Stimulated activated CD4-positive, alpha-beta T cell treated with anti-CD3 and anti-CD28 coated beads, Interleukin-1b, Interleukin-23, amount 100 ng/mL, for 48 hours (primary cell): ENCODE results near the gene TBC1D14.

ENCODE experiments used
- DNase-seq: peaks from one replicate; pipeline ENCODE4 v3.0.0-alpha.2; 2020

Gene TBC1D14

DNA sequence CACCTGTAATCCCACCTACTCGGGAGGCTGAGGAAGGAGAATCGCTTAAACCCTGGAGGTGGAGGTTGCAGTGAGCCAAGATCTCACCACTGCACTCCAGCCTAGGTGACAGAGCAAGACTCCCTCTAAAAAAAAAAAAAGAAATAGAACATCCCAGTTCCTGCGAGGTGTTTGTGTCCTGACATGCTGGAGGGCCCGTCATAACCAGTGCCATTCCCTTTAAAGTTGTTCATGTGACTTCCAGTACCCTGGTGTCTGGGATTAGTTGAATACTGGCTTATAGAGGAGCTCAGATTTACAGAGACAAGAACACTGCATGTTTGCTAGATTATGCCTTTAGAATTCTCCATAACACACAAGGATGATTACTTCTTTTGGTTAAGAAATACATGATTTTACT lies 95.9 kb downstream of the TBC1D14 start:
- no peak for DNase-seq

DNA sequence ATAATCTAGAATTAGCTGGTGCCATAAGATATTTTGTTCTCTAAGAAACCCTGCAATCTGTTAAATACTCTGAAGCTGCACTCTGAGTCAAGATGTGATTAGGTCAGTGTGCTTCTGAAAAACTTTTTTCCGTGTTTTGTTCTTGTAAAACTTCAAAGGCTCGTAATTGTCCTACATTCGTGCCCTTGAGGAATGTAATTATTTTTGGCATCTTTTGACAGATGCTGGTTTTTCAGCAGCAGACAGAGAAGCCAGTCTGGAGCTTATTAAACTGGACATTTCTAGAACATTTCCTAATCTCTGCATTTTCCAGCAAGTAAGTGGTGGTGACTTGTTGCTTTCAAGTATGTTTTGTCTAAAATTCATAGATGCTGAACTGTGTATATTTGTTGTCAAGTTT lies 96.8 kb downstream of the TBC1D14 start:
- no peak for DNase-seq

DNA sequence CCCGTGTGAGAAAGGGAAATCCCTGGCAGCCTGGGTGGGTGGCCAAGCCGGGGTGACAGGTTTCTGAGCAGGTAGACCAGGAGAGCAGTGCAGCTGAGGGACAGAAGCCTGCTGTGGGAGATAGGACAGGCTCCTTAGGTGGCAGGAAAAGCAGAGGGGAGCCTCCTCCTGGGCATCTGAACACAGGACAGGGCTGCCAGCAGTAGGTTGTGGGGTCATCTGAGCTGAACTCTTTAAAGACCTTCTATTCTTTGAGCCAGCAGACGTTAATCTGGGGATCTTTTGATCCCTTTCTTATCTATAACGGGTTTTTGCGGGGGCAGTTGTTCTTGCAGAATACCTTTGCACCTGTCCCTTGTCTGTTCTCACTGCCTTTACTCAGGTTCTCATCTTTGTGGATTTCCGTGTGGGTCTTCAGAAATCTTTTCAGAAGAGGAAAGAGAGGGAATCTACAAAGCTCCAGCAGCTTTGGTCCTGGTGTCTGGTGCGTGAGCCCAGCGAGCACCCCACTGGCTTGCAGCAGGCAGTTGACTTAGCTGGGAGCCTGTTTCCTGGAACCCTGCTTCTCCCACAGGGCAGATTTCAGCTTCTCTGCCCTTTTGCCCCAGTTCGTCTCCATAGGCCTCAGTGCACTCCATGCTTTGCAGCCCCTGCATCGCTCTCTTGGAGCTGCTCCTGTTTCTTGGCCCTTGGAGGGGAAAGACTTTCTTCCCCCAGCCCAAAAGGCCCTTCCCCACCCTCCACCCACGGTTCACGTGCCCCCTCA lies 97.7 kb downstream of the TBC1D14 start:
- DNase-seq: no peak

DNA sequence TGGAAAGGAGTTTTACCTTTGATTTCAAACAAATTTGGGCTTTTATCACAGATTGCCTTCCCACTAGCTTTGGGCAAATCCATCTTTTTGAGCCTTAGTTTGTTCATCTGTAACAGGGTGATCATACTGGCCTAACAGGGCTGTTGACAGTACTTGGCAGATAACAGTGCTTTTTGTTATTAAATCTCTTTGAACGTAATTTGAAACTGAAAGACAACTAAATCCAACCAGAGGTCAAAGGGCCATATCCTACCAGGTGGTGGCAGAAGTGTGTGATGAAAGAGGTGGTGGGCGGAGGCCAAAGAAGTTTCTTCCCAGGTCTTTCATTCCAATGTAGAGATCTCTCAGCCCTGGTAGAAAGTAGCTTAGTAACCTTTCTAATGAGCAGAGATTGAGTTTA lies 98.3 kb downstream of the TBC1D14 start:
- DNase-seq: no peak

DNA sequence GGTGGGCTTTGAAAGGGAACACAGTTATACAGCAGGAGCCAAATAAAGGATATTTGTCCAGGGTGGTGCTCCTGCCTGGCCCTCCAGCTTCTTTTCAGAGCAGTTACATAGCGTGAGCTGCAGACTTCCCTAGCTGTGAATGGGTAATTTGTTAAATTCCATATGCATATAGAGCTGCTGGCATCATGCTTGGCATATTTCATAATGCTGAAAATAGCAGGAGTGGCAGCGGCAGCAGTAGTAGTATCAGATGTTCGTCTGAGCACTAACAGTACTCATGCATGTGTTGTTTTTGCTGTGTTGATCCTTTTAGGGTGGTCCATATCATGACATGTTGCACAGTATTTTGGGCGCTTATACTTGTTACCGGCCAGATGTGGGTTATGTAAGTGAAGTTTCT lies 99.9 kb downstream of the TBC1D14 start:
- DNase-seq: no peak

DNA sequence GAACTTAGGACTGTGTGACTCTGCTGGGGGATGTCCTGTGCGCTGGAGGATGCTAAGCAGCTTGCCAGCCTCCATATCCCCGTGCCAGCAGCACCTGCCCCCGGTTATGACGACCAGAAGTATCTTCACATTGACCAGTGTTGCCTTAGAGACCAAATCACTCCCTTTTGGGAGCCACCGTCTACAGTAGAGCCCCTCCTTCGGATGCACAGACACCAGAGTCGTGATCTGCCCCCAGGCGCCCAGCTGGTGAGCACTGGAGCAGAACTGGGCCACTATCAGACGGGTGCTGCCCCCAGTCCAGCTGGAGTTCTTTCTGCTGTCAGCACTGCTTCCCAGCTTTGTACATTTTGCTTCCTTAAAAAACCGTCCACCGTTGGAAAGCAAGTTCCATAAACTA lies 103.5 kb downstream of the TBC1D14 start:
- no peak for DNase-seq

DNA sequence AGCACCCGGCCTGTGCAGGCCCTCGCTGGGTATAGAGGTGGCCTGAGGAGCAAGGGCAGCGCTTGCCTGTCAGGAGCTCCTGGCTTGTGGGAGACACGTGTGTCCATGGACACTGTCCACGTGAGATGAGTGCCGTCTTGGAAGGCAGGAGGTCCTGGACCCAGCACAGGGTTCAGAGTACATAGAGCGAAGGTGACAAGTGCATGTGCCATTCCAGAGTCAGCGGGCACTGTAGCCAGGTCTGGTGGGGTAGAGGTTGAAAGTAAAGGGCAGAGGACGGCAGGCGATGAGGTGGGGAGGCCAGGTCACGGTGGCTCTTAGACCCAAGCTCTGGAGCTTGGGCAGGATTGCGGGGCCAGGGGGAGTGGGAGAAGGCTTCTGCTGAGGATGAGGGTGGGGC lies 105.2 kb downstream of the TBC1D14 start:
- DNase-seq: no peak

DNA sequence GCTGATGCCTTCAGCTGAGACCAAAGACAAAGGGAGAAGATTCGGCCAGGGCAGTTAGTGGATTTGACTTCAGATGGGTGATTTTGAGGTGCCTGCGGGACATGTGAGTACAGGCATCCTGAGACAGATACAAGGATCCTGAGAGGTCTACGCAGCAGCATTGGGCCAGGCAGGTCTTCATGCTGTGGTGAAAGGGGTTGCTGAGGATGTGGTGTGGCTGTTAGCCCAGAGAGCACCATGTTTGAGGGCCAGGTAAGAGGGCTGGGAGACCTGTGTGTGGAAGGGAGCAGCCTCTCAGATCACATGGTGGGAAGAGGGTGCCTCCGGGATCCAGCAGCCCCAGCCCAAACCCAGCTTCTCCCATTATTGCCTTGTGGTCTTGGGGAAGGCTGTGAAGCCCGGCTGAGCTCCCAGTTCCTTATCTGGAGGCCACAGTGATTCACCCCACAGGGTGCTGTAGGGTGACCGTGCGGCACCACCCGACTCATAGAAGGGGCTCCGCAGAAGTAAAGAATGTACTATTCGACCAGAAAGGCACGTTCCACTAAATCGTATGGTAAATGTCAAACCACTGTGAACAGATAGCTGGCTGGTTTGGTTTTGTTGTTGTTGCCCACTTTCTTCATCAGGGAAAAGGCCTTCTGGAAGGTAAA lies 105.9 kb downstream of the TBC1D14 start:
- DNase-seq: no peak

DNA sequence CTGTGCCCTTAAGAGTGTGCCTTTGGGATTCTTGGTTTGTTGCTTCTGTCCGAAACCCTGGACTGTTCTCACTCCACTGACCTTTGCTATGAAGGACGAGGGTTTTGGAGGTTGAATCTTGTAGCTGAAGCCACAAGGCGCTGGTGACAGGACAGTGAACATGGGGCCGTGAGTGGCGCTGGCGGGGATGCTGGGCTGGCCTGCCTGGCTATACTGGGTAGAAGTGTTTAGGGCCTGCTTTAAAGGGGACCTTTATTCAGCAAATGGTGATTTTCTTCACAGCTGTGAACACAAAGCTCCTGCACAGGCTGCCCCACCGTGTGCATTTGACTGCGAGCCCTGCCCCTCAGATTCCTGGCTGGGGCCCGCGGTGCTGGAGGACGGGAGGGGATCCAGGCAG lies 106.5 kb downstream of the TBC1D14 start:
- no peak for DNase-seq

DNA sequence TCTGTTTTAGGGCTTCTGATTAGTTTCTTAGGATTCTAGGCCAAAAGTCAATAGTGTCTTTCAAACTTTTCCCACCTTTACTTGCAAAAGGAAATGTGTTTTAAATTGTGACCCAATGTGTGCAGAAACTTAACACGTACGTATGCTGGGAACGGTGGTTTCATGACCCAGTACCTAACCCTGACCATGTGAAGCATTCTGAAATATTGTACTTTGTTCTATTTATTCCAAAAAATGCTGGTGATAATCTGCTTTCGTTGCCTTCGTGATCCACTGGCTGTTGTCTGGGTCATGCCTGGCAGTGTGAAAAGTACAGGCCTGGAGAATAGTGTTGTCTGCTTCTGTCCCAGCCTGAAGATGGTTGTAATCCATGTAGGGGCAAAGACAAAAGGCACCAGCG lies 106.9 kb downstream of the TBC1D14 start:
- DNase-seq: no peak

DNA sequence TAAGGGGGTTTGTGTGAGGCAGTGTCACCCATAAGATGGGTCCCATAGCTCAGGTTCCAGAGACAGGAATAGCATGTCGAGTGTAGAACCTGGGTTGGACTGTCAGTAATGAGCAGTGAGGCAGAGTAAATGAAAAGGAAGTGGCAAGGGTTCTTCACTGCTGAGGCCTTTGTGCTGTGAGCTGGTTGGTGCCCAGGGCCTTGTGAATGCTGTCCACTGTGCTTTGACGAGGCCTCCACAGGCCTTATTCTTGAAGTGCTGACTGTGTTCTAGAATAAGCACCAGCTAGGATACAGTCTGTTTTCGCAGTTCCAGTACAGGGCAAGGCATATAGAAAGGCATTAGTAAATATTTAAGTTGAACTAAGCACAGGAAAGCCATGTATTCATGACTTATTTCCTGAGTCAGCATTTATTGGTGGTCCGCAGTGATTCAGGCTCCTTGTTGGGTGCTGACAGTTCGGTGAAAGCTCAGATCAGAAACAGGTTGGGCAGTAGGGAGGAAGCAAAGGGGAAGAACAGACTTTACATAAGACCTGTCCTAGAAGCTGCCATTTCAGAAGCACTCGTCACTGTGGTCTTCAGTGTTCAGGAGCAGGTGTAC lies 107.9 kb downstream of the TBC1D14 start:
- DNase-seq: no peak

DNA sequence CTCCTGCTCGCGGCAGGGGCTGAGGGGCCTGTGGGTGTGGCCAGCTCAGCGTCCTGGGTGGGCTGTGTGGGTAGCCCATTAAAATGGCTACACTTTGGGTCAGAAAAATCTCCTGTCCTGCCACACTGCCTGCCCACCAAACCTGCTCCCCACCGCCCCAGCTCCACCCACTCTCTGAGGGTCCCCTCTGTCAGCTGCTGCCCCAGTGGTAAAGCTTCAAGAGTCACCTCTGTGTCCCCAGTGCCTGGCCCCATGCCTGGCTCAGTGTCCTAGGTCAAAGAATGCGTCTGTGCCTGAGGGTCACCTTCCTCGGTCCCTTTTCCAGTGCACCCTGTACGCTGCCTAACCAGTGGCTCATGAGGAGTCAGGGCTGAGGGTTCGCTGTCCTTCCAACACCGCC lies 108.7 kb downstream of the TBC1D14 start:
- DNase-seq: no peak

DNA sequence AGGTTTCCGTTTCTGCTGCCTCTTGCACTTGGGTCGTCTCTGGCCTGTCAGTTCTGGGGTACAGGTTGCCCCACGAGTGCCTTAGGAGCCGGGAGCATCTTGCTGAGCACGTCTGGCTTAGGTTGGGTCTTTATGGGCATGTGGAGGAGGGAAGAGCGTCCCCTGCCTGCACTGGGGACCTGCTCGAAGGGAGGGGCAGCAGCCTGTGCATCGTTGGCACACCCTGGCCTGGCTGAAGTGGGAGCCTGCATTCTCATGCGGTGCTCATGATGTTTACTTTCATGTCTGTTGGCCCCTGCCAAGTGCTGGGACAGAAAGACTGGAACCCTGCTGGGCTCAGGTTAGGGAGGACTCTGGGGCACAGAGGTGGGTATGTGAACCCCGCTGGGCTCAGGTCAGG lies 109.7 kb downstream of the TBC1D14 start:
- no peak for DNase-seq

DNA sequence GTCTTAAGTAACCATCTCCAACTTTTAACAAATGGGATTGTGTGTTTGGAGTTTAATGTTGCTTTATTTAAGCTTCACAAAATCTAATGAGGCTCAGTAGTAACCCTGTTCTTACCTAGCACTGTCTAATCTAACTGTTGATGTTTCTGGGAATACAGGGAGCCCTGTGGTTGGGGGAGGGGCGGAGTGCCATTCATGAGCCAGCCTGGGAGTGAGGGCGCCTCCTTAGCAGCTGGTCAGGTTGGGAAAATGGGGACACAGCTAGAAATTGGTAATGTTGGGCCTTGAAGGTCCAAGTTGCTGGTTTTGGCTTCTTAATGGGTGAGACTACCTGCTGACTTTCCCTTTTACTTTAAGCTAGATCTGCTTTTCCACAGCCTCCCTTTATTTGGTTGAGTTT lies 110.7 kb downstream of the TBC1D14 start:
- DNase-seq: no peak

DNA sequence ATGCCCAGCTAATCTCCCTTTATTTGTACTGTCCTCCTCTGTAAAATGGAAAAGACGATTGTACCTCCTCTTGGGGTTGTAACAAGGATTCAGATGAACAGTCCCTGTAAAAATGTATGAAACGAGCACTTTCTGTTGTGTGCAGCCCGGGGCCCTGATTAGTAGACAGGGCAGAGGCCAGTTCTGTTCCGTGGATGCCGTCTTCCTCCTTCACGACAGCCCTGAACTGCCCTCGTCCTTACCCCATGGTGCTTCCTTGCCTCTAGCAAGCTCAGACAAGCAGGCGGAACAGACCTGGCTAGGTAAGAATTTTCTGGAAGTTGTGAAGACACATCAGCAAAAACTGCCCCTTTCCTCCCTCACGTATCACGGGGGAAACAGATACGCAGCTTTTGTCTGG lies 111.2 kb downstream of the TBC1D14 start:
- no peak for DNase-seq

DNA sequence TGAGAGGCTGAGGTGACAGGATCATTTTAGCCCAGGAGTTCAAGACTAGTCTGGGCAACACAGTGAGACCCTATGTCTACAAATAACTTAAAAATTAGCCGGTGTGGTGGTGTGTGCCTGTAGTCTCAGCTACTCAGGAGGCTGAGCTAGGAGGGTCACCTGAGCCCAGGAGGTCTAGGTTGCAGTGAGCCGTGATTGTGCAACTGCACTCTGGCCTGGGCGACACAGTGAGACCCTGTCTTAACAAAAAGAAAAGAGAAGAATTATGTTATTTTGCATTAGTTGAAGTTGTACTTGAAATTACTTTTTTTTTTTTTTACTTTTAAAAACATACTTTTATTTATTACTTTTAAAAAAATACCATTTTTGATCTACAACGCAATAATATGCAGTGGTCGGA lies 111.7 kb downstream of the TBC1D14 start:
- DNase-seq: no peak

DNA sequence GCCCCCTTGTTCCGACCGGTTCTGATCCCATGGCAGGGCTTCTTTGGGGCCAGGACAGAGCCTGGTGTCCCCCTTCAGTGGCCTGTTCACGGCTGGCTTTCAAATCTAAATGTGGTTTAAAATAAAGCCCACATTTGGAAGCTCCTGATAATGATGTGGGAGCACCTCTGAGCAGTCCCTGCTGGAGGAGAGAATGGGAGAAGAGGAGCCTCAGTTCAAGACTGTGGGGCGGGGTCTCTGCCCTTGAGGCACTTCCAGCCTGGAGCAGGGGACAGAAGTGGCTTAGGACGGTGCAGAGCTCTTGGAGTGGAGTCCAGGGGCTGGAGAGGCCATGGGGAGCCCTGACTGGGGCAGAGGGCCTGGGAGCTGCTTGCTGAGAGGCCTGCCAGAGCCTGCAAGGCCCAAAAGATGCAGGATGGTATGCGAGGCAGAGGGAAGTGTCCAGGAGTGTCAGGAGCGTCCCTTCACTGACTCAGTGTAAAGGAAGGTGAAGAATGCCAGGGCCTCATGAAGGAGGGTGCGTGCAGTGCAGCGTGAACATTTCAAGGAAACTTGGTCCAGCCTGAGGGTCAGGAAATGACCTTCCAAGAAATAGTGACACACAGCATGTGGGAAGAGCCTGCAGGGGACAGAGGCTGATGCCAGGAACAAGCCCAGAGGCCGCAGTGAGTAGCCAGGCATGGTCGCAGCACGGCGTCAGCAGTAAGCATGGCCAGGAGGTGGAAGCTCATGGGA lies 112.5 kb downstream of the TBC1D14 start:
- no peak for DNase-seq

DNA sequence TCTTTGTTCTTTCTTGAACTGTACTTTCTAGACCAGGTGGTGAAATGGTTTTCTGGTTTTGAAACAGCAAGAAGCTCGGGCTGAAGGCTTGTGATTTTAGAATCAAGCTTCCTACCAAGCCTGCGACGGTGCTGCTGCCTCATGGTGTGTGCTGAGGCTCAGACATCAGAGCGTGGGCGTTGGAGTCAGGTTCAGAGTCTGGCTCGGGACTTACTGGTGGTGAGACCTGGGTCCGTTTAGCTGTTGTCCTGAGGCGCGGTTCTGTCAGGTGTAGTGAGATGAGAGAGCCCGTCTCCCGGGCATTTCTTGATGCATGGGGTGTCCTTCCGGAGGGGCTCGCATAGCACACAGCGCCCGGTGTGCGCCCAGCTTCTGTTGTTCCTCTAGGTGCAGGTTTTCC lies 113.9 kb downstream of the TBC1D14 start:
- no peak for DNase-seq

DNA sequence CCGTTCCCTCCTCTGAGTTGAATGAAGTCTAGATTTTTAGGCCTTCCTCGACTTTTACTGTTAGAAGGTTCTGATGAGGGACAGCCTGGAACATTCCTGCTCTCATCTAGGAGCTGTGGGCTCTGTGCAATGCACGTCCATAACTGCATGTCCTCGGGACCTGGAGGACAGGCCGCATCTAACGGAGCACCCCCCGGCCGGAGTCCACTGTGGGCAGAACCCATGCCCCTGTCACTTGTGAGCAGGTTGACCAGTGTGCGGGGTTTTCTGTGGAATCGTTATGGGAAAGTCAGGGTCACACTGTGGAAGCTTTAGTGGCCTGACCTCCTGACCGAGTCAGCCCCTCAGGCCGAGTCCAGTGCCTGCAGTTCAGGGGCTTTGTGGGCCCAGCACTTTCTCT lies 114.3 kb downstream of the TBC1D14 start:
- DNase-seq: no peak

DNA sequence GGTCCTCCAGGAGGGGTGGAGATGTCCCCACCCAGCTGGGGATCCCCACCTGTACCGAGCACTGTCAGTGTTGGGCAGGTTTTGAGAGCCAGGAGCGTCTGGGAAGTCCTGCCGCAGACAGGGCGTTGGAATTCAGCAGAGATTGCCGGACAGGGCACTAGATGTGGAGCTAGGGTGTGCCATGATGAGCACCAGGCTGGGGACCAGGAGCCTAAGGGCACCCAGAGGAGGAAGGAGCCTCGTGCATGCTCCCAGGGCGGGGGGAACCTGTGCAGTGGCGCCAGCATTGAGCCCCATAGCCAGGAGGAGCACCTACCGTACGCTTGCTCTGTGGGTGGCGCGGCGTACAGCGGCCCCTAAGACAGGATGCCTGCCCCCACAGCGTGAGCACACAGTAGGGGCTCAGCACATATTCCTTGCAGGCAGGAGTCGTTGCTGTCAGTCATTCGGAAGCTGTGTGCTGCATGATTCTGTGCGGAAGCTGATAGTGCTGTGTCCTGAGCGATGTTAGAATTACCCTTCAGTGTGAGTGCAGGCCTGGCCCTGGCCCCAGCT lies 114.8 kb downstream of the TBC1D14 start:
- DNase-seq: no peak

DNA sequence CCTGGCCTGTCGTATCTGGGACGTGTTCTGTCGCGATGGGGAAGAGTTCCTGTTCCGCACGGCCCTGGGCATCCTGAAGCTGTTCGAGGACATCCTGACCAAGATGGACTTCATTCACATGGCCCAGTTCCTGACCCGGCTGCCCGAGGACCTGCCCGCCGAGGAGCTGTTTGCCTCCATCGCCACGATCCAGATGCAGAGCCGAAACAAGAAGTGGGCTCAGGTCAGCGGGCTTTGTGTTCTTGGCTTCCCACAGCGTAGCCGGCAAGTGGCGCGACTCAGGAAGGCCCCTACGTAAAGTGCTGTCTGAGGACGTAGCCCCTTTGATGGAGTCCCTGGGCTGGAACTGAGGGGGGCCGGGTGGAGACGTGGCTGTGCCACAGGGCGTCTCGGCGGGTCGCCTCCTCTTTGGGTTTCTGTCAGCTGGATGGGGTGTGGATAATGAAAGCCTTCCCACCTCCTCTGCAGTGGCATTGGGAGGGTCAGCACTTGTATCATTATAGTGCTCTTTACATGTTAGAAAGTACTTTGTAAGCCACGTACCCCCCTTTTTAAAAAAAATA lies 115.5 kb downstream of the TBC1D14 start:
- no peak for DNase-seq

DNA sequence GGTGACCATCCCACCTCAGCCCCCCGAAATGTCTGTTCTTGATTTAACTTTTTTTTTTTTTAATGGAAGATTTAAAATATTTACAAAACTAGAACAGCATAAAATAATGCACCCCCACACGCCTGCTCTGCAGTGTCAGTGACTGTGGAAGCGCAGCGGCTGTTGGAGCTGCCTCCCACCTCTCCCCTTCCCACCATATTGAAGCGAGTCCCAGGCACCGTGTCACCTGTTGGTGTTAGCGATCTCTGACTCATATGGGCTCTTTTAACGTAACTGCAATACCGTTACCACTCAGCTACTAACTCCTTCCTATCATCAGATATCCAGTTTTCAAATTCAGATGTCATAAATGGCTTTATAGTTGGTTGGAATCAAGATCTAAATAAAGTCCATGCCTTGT lies 116.5 kb downstream of the TBC1D14 start:
- DNase-seq: no peak

DNA sequence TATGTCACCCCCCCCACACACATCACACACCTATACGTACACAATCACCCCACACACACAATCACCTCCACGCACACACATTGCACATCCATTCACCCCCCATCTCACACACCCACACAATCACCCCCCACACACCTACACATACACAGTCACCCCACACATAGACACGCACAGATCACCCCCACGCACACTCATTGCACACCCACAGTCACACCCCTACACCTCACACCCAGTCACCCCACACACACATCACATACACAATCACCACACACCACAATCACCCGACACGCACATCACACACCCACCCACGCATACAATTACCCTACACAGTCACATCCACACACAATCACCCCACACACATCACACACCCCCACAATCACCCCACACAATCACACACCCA lies 117.7 kb downstream of the TBC1D14 start:
- DNase-seq: no peak
